ENCODE data around the gene RASSF5. TPM values are rescaled to one million over a fixed set of nuclear protein-coding genes. Genes with fewer than 3 reads are reported as not detected.

Gene RASSF5
- total and polyA plus RNA-seq, 3 donors from 2014 or later = 4.3 to 8.4 (median 5.9) TPM

GRCh38 chr1:206550446-206550845 is 43.1 kb downstream of the RASSF5 start:
- H3K27ac ChIP-seq = no peak overlapping the region
- 86 to 100% methylated on average over 2 of the region's 2 CpGs for WGBS, 2 donors
- no peaks in the 10 kb centered on the region for H3K27me3 ChIP-seq
- no peak overlapping the region for H3K4me3 ChIP-seq
- no peaks in the 10 kb centered on the region for H3K36me3 ChIP-seq (ENCODE audit: low read depth, missing control alignments)
- intact Hi-C loops (cut with DNase I; ENCODE audit: low total_unique reads) = no loop called here
- no peak for DNase-seq
- TF ChIP-seq, protein P1, sequence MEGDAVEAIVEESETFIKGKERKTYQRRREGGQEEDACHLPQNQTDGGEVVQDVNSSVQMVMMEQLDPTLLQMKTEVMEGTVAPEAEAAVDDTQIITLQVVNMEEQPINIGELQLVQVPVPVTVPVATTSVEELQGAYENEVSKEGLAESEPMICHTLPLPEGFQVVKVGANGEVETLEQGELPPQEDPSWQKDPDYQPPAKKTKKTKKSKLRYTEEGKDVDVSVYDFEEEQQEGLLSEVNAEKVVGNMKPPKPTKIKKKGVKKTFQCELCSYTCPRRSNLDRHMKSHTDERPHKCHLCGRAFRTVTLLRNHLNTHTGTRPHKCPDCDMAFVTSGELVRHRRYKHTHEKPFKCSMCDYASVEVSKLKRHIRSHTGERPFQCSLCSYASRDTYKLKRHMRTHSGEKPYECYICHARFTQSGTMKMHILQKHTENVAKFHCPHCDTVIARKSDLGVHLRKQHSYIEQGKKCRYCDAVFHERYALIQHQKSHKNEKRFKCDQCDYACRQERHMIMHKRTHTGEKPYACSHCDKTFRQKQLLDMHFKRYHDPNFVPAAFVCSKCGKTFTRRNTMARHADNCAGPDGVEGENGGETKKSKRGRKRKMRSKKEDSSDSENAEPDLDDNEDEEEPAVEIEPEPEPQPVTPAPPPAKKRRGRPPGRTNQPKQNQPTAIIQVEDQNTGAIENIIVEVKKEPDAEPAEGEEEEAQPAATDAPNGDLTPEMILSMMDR (IDR thresholded peaks at IDR 0.05) = no peak
- TF ChIP-seq POLR2A (IDR thresholded peaks at IDR 0.05) = no peak
- H3K4me1 ChIP-seq = peaks cover 6% of the 10 kb centered on the region
- H3K9me3 ChIP-seq = no peaks in the 10 kb centered on the region

GRCh38 chr1:206551296-206551985 is 44.1 kb downstream of the RASSF5 start:
- TF ChIP-seq, protein P1 (IDR thresholded peaks at IDR 0.05) = no peak
- no peak for TF ChIP-seq POLR2A (IDR thresholded peaks at IDR 0.05)
- 90 to 96% methylated on average over 8 to 9 of the region's 9 CpGs for WGBS, 2 donors
- Histone ChIP-seq H3K9me3 (no peaks in the 10 kb centered on the region), H3K27me3 (no peaks in the 10 kb centered on the region), H3K4me1 (peaks cover 16% of the 10 kb centered on the region), H3K36me3 (ENCODE audit: low read depth, missing control alignments) (no peaks in the 10 kb centered on the region), H3K27ac (no peak overlapping the region), H3K4me3 (no peak overlapping the region)
- DNase-seq = no peak
- intact Hi-C loops (cut with DNase I; ENCODE audit: low total_unique reads) = no loop called here

DNA sequence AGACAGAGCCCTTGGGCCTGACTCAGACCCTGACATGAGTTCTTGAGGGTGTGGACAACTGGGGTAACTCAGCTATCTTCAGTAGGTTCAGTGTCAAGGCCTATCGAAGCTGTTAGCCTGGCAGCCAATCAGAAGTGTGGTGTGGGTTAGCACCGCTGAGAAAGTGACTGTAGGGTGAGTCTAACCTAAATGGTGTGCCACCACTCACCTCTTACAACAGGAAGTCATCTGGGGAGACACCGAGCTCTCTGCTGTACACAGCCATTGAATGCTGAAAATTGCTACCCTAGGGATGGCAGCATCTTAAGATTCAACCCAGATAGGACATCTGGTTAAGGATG is 44.6 kb downstream of the RASSF5 start:
- no peaks in the 10 kb centered on the region for H3K9me3 ChIP-seq
- no peaks in the 10 kb centered on the region for H3K36me3 ChIP-seq (ENCODE audit: low read depth, missing control alignments)
- TF ChIP-seq, protein P1 (IDR thresholded peaks at IDR 0.05) = no peak
- TF ChIP-seq POLR2A (IDR thresholded peaks at IDR 0.05) = no peak
- H3K27me3 ChIP-seq = no peaks in the 10 kb centered on the region
- peaks cover 21% of the 10 kb centered on the region for H3K4me1 ChIP-seq
- 93% methylated on average over 3 of the region's 3 CpGs for WGBS, 2 donors
- no peak overlapping the region for H3K4me3 ChIP-seq
- DNase-seq = no peak
- no peak overlapping the region for H3K27ac ChIP-seq
- intact Hi-C loops (cut with DNase I; ENCODE audit: low total_unique reads) = no loop called here

GRCh38 chr1:206554211-206554610 is 46.9 kb downstream of the RASSF5 start:
- Histone ChIP-seq H3K9me3 (no peaks in the 10 kb centered on the region), H3K36me3 (ENCODE audit: low read depth, missing control alignments) (no peaks in the 10 kb centered on the region), H3K4me3 (no peak overlapping the region), H3K27ac (no peak overlapping the region), H3K4me1 (peaks cover 21% of the 10 kb centered on the region), H3K27me3 (no peaks in the 10 kb centered on the region)
- peak; percentile 32 for DNase-seq
- WGBS, 2 donors = 71 to 82% methylated on average over 3 of the region's 3 CpGs
- intact Hi-C loops (cut with DNase I; ENCODE audit: low total_unique reads) = no loop called here
- TF ChIP-seq POLR2A (IDR thresholded peaks at IDR 0.05) = no peak
- TF ChIP-seq, protein P1 (IDR thresholded peaks at IDR 0.05) = no peak
